ENCODE measurements around the gene WDR48.

Gene WDR48

DNA sequence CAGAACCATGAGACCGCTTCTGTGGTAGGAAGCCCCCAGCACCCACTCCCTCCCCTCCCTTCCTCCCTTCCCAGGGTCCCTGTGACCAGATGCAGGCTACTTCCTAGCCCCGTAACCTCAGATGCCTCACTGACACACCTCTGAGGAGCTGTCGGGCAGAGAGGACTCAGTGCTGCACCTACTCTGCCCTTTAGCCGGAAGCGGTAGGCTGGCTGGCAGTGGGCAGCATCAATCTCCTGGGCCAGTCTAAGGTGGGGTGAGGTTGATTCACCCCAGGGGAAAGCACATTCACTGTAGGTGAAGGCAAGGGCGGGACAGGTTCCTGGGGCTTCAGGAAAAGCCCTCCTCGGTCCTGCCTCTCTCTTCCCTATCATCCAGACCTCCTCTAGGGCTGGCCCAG, 82.5 kb downstream of the WDR48 start:
- DNase-seq, result peak in 1 of 10 donors; percentile 30
- intact Hi-C loops (cut with DNase I), result no loop called here

DNA sequence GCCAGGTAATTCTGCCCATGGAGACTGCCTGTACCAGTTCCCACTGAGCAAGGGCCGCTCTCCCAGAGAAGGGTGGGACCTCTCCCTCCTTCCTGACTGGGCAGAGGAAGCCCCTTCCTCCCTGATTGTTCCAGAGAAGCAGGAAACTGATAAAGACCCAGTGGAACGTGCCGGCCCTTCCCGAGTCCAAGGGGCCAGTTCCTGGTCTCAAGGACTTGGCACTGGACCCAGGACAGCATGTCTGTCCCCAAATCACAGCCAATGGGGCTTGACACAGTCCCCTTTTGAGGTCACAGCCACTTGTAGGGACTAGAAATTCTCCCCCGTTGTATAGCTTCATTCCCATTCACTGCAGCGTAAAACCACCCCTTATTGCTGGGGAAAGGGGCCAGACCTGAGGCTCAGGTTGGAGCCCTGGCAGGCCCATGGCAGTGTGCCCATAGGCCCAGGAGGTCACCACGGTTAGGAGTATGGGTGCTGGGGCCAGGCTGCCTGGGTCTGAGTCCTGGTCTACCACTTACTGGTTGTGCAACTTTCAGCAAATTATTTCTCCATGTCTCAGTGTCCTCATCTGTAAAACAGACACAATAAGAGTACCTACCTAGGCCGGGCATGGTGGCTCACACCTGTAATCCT, 83.5 kb downstream of the WDR48 start:
- intact Hi-C loops (cut with DNase I), result no loop called here
- peak in 1 of 10 donors; percentile 74 for DNase-seq

DNA sequence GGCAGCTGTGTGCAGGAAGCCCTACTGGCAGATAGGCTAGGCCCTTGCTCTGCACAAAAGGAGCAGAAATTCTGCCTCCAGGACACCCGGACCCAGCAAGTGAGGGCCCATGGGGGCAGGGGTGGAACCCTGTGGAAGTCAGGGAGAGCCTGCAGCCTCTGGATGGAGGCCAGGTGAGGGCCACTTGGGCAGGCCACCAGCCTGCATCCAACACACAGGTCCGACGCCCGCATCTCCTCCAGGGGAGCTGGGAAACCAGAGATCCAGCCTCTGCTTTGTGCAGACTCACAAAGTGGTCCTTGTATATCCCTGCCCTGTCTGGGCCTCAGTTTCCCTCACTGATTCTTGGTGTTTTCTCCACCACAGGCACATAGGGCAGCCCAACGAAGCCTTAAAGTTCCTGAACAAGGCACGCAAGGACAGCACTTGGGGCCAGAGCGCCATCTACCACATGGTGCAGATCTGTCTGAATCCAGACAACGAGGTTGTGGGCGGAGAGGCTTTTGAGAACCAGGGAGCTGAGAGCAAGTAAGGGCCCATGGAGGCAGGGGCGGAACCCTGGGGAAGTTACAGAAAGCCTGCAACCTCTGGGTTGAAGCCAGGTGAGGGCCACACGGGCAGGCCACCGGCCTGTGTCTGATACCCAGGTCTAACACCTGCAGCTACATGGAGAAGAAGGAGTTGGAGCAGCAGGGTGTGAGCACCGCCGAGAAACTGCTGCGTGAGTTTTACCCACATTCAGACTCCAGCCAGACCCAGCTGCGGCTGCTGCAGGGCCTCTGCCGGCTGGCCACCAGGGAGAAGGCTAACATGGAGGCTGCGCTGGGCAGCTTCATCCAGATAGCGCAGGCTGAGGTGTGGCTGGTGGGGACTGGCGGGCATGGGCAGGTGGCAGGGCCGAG, 85.0 kb downstream of the WDR48 start:
- intact Hi-C loops (cut with DNase I), result no loop called here
- DNase-seq, result peak in 1 of 10 donors; percentile 49

DNA sequence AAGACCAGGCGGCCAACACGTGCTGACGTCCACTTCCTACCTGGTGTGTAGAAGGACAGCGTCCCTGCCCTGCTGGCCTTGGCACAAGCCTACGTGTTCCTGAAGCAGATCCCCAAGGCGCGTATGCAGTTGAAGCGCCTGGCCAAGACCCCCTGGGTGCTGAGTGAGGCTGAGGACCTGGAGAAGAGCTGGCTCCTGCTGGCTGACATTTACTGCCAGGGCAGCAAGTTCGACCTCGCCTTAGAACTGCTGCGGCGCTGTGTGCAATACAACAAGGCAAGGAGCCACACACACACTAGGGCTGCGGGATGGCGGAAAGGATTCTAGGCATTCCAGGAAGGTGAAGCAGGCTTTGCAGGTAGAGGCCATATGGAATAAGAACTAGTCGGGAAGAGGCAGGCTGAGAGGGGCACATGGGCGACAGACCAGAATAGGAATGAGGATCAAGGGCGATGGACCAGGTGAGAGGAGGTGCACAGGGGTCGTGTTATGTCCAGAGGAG, 85.7 kb downstream of the WDR48 start:
- intact Hi-C loops (cut with DNase I), result no loop called here
- DNase-seq, result peak in 1 of 10 donors; percentile 87

DNA sequence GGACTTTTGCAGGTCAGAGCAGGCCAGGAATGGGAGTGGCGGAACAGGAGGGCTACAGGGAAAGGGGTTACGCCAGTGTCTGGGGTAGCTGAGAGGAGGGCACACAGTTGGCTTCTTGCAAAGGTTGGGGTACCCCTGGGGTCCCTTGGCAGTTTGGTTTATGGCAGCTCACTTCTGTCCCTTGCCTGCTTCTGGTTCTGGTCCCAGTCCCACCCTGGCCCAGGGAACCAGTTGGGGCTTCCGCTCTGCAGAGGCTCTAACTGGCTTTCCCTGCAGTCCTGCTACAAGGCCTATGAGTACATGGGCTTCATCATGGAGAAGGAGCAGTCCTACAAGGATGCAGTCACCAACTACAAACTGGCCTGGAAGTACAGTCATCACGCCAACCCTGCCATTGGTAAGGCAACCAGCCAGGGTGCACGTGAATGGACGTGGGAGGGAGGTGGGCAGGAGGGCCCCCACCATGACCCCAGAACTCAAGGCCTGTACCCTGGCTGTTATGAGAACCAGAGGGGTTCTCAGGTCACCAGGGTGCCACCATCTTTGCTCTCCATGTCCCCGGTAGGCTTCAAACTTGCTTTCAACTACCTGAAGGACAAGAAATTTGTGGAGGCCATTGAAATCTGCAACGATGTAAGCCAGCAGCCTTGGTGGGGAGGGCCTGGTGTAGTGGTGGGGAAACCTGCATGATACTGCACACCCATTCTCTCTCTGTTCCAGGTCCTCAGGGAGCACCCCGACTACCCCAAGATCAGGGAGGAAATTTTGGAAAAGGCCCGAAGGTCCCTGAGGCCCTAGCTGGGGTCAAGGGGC, 86.4 kb downstream of the WDR48 start:
- peak in 1 of 10 donors; percentile 57 for DNase-seq
- intact Hi-C loops (cut with DNase I), result no loop called here

DNA sequence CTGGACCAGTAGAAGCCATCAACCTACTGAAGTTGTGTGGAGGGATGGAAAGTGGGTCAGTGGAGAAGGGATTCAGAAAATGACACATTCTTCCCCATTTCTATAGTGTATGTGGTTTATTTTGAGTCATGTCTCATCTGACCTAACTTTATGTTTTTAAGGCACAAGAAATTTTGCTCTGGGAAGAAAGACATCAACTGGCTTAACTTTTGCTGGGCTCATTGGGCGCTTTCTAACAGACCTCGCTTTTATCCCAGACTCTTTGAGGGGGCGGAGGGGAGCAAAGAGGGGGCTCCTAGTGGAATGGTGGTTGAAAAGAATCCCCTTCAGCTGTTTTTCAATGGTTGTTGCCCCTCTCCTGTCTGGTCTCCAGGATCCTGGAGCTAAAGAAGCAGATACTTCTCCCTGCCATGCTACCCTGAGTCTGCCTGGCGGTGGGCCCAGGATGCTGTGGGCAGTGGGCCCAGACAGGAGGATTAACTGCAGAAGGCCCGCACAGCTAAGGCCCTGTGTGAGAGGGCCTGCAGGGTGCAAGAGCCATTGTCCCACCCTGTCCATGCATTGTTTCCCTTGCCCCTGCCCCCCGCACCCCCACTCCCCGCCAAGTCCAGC, 87.1 kb downstream of the WDR48 start:
- DNase-seq, result peak in 8 of 10 donors; percentile 61 to 93 (median 68)
- intact Hi-C loops (cut with DNase I), result no loop called here

DNA sequence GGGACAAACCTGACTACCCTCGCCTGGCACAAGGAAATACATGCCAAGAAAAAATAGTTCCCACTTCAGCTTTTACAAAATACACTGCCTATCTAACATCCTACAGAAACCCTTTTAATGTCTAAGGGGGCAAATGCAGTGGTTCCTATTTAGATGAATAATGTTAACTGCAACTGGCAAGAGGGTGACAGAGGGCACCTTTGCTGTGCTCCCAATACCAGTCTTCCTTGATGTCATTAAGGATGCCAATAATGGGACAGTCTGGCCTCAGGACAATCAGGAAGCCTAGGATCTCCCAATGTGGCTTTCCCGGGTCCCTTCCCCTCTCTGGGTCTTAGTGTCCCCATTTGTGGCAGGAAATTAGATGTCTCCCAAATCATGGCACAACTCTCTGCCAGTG, 87.6 kb downstream of the WDR48 start:
- intact Hi-C loops (cut with DNase I), result no loop called here
- no peak for DNase-seq

DNA sequence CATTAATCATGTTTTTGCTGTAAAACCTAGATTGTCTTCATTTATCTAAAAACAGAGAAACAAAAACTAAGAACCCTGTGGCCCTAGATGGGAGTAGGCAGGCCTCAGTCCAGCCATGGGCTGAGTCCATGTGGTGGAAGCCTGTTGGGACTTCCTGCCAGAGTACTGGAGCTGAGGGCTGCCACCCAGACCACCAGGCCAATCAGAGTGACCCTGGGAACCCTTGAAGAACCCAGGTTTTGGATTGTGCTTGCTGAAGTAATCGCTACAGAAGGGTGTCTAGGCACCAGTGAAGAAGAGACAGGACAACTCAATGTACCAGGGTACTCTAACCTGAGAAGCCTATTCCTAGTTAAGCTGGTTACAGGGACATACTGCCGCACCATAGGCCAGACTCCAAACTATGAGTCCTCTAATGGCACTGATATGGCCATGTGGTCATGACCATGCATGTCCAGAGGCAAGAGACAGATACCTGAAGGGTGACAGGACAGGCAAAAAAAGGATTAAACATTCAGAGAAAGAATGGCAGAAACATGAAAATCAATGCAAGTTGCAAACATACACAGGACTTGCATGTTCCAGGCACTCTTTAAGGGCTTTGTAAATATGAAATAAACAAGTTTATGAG, 88.6 kb downstream of the WDR48 start:
- intact Hi-C loops (cut with DNase I), result loop anchor here (5.0 kb wide), 1 partner anchor 33 kb away; the partner anchor contains the start of genes GORASP1 and TTC21A

DNA sequence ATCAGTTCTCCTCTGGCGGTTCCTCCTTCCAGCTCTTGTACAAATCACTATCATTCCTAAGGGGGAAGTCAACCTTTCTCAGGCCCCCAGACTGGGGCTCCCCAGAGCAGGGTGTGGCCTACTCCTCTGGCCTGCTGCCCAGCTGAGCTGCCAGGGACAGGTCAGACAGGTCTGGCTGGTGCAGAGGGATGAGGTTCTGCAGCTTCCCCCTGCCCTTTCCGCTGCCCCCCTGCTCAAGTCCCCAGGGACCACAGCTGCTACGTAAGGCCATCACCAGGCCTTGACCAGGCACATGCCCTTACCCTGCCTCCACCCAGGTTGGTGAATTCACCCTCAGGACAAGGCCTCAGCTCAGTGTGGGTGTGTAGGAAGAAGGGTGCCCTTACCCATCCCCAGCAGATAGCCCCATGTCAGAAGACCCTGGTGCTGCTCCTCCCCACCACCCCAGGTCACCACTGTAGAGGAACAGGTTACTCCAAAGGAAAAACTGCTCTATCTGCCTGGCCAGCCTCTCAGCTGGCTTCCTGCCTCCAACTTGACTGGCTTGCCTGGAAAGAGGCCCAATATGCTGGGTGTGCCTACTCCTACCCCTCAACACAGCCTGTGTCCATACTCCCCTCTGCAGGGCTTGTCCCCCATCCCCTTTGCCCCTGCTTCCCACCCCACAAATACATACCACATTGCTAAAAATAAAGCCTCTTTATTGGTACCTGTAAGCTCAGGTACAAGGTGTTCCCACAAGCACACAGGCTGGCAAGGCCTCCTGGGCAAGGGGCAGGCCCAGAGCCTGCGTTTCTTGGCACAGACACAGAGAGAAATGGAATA, 89.6 kb downstream of the WDR48 start:
- intact Hi-C loops (cut with DNase I), result loop anchor here (5.0 kb wide), 1 partner anchor 34 kb away; the partner anchor contains the start of genes GORASP1 and TTC21A
- peak in 1 of 10 donors; percentile 75 for DNase-seq

More for the DNA sequence above, 88.6 kb downstream of the WDR48 start:
- peak in 1 of 10 donors; percentile 28 for DNase-seq

DNA sequence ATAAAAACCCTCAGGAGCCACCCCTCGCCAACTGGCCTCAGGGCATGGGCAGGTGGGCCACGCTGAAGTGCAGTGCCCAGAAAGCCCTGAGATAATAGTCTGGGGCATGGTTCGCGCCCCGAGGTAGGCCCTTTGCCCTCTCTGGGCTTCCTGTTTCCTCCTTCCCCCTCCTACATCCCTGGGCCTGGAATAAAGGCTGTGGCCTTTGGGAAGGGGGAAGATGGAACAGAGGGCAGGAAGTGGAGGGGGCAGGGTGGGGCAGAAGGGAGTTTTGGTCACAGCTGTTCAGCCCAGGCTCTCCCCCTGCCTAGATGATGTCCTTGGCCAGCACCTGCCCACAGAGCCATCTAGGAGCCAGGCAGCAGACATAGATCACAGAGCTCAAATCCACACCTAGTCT, 90.3 kb downstream of the WDR48 start:
- DNase-seq, result peak in 1 of 10 donors; percentile 36
- intact Hi-C loops (cut with DNase I), result loop anchor here (5.0 kb wide), 1 partner anchor 35 kb away; the partner anchor contains the start of genes GORASP1 and TTC21A

DNA sequence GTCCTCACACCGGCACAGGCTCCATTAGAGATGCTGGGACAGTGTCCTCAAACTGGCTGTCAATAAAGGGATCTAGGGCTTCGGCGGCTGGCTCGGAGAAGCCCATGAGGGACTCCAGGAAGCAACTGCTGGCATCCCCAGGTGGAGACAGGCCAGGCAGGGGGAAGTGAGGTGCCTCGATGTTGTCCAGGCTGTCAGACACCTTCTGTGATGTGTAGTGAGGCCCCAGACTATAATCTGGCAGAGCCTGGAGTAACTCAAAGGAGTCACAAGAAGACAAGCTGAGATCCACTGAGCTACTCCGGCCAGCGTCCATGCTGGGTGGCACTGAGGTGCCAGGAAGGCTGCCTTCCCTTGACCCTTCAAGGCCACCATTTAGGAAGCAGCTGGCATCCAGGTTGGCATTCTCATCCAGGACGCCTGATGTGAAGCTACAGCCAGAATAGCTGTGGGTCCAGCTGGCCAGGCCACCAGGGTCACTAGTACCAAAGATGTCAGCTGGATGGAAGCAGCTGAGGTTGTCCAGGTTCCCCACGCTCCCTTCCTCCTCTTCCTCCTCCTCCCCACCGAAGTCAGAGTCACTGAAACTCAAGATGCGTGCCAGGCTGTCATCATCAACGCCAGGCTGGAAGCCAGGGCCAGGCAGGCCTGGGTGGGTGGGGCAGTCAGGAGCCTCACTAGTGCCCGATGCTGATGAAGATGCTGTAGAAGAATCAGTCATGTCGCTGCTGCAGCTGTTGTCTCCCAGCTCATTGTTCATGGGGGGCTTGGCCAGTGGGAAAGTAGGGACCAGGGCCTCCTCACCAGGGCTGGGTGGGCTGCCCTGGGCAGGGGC, 91.5 kb downstream of the WDR48 start:
- intact Hi-C loops (cut with DNase I), result loop anchor here (5.0 kb wide), 1 partner anchor 36 kb away; the partner anchor contains the start of genes GORASP1 and TTC21A
- peak in 1 of 10 donors; percentile 63 for DNase-seq

DNA sequence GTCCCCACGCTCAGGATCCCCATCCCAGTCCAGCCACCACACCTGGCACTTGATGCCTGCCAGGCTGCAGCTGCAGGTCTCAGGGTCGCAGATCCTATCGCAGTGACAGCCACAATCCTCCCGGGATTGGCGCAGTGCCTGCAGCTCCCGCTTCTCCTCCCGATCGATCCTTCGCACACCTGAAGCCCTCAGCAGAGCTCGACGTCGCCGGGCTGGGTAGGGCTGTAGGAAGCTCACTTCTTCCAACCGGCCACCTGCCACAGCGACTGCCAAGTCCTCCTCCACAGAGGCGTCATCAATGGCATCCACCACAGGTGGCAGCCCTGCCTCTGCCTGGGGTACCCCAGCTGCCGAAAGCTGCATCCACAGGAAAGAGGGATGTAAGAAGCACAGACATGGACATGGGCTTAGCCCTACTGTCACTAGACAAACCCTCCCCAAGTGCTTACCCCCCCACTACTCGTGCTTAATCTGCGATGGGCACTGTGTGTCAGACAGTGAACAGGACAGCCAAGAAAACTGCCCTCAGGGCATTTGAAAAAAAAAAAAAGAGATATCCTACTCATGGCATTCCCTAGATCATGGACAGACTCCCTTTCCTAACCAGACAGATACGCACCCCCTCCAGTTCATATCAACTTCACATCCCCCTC, 92.4 kb downstream of the WDR48 start:
- intact Hi-C loops (cut with DNase I), result loop anchor here (5.0 kb wide), 1 partner anchor 37 kb away; the partner anchor contains the start of genes GORASP1 and TTC21A
- DNase-seq, result peak in 2 of 10 donors; percentile 21 to 87

DNA sequence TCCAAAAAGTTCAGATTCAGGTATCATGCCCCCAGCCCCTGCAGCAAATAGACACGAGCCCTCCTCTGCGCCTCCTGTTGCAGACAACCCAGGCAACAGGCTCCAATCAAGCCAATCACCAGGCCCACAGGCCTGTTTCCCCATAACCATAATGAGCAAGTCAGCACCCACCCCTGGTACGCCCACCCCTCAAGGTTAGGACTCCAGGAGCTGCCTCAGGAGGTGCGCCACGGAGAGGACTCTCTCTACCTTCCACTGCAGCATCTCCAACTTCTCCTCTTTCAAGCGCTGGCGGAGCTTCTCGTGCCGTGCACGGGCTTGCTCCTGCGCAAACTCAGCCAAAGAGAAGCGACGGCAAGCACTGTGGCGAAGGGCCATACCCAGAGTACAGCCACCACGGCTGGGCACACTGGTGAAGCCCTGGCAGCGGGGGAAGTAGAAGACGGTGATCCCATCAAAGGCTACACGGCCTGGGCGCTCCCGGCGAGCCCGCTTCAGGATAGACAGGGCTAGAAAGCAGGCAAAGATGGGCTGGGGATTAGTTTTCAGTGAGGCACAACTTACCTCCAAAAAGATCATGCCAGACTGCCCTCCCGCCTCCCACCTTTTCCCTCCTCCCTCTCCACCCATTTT, 93.0 kb downstream of the WDR48 start:
- DNase-seq, result no peak
- intact Hi-C loops (cut with DNase I), result loop anchor here (5.0 kb wide), 1 partner anchor 38 kb away; the partner anchor contains the start of genes GORASP1 and TTC21A

DNA sequence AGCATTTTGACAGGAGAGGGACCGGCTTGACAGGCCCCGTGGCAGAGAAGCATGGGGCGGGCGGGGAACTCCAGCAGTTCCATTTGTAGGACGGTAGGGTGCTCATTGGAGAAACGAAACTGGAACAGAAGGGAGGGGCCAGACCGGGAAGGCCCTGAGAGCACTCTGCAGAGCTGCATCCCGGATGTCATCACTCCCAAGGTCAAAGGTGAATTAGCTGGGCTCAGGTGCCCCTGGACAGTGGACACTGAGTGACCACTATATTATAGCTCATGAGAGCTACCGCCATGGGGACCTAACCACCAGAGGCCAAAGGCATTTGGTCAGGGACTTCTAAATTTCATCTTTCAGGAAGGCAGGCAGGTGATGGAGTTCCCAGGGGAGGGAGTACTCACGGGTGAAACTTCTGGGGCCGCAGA, 94.3 kb downstream of the WDR48 start:
- DNase-seq, result peak in 4 of 10 donors; percentile 28 to 89 (median 60)
- intact Hi-C loops (cut with DNase I), result no loop called here
